ENCODE results near the gene KNDC1.

The KNDC1 gene

DNA sequence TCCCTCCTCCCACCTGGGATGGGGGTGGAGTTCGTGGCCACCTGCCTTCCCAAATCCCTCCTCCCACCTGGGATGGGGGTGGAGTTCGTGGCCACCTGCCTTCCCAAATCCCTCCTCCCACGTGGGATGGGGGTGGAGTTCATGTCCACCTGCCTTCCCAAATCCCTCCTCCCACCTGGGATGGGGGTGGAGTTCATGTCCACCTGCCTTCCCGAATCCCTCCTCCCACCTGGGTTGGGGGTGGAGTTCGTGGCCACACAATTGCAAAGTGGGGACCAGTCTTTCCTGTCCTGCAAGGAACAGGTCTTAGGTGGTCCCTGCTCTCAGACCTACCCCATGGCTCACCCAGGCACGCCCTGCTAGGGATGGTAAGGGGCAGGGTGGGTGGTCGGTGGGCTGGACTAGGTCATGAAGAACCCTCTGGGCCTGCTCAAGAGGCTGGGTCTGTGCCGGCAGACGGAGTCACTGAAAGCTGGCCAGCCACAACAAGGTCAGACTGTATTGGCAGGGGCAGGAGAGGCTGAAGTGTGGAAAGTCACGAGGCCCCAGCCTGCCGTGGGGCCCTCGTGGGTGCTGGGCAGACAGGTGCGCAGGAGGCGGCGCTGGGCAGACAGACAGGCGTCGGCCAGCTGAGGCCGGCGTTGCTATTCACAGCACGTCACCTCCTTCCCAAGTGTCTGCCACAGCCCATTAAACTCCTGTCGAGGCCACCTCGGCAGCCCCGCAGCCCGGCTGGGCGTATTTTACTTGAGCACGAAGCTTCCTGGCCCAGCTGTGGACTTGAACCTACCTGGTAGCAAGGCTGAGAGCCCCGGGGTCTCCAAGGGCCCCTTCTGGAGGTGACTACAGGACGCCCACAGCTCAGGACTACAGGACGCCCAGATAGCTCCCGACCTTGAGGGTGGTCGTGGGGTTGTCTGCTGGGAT lies 4.1 kb downstream of the KNDC1 start:
- no peak overlapping the region for H3K4me3 ChIP-seq (ENCODE audit: low read depth, low read length)
- H3K36me3 ChIP-seq (ENCODE audit: control insufficient read depth, insufficient read depth, low read length), result peaks cover 28% of the 10 kb centered on the region
- no peaks in the 10 kb centered on the region for H3K9me3 ChIP-seq (ENCODE audit: control insufficient read depth, insufficient read depth, low read depth, low read length)
- H3K9ac ChIP-seq (ENCODE audit: low read length), result no peak overlapping the region
- peaks cover 29% of the 10 kb centered on the region for H3K4me1 ChIP-seq (ENCODE audit: control insufficient read depth, insufficient read depth, low read length)
- H3K27me3 ChIP-seq (ENCODE audit: control insufficient read depth, insufficient read depth, low read length), result peaks cover 9% of the 10 kb centered on the region; the same call in 1 of the 2 replicates
- H3K27ac ChIP-seq (ENCODE audit: low read depth, low read length), result no peak overlapping the region

DNA sequence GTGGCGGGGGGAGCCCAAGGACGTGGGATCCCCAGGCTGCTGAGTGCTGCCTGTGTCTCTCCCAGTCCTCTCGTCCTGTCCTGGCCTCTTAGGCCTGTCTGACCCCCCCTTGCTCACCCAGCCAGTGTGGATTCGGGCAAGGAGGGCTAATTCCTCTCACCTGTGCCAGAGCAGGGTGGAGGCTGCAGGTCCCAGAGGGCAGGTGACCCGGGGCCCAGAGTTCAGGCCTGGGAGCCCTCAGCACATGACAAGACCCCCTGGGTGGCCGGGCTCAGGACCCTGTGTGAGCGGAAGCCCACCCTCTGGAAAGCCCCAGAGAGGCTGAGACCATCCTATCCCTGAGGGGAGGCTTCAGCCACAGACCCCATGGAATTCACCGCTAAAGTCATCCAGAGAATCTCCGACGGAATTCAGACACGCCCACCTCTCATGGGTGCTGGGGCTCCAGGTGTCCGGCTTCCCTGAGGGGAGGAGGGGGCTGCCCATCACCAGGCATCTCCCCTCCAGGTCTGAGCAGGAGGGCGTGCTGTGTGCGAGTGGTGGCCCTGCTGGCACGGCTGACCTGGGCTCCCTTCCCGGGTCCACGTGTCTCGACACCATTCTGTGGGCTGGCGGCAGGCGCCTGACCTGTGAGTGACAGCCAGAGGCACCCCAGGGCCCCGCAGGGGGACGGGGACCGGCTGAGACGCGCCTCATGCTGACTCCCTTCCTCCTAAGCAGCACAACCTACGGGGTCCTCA lies 5.0 kb downstream of the KNDC1 start:
- Histone ChIP-seq H3K4me3 (ENCODE audit: low read depth, low read length) (no peak overlapping the region), H3K36me3 (ENCODE audit: control insufficient read depth, insufficient read depth, low read length) (peaks cover 35% of the 10 kb centered on the region), H3K27me3 (ENCODE audit: control insufficient read depth, insufficient read depth, low read length) (peaks cover 9% of the 10 kb centered on the region; the same call in 1 of the 2 replicates), H3K9me3 (ENCODE audit: control insufficient read depth, insufficient read depth, low read depth, low read length) (no peaks in the 10 kb centered on the region), H3K9ac (ENCODE audit: low read length) (no peak overlapping the region), H3K27ac (ENCODE audit: low read depth, low read length) (no peak overlapping the region), H3K4me1 (ENCODE audit: control insufficient read depth, insufficient read depth, low read length) (peaks cover 24% of the 10 kb centered on the region)

DNA sequence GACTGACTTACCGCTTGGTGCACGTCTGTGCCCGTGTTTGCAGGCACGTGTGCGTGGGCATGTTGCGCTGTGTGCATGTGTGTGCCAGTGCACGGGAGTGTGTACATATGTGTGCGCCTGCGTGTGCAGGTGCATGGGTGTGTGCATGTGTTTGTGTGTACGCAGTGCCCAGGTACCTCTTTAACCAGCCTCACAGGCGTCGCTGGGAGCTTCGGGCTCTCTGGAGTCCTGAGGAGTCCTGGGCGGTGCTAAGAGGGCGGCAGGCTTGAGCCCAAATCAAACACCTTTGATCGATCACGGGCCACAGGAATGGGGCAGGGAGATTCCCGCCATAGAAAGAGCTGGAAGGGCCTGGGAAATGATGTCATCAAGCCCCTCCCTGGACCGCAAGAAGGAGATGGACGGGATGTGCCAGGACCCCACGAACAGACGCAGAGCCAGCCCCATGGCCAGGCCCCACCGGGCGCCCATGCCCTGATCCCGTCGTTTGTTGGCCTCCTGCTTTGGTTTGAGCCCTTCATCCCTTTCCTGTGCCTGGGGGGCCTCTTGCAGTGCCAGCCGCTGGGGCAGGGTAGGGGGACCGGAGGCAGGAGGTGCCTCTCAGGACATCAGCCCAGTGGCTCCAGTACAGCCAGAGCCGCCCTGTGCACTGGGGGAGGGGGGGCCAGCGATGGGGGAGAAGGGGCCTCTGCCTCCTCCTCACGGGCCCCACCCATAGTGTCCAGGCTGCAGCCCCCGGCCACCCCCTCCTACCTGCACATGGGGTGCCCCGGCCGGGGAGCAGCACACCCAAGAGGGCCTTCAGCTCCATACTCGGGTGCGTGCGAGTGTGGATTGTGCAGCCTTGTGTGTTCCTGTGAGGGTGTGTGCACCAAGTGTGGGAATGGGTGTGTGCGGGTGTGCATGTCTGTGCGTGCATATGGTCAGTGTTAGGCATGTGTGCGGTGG lies 5.8 kb downstream of the KNDC1 start:
- no peak overlapping the region for H3K9ac ChIP-seq (ENCODE audit: low read length)
- H3K4me3 ChIP-seq (ENCODE audit: low read depth, low read length), result no peak overlapping the region
- H3K27me3 ChIP-seq (ENCODE audit: control insufficient read depth, insufficient read depth, low read length), result peaks cover 6% of the 10 kb centered on the region; the same call in 1 of the 2 replicates
- H3K4me1 ChIP-seq (ENCODE audit: control insufficient read depth, insufficient read depth, low read length), result peaks cover 24% of the 10 kb centered on the region
- H3K27ac ChIP-seq (ENCODE audit: low read depth, low read length), result no peak overlapping the region
- peaks cover 35% of the 10 kb centered on the region for H3K36me3 ChIP-seq (ENCODE audit: control insufficient read depth, insufficient read depth, low read length)
- no peaks in the 10 kb centered on the region for H3K9me3 ChIP-seq (ENCODE audit: control insufficient read depth, insufficient read depth, low read depth, low read length)

DNA sequence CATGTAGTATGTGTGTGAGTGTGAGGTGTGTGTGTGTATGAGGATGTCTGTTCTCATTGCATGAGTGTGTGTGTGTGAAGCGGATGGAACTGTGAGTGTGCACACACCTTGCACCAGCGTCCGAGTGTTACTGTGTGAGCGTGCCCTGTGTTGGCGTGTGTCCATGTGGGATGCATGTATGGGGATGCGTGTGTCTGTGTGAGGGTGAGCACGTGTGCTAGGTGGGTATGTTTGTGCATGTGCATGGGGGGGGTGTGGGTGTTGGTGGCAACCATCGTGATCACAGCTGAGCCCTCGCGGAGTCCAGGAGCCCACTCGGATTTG lies 6.4 kb downstream of the KNDC1 start:
- H3K36me3 ChIP-seq (ENCODE audit: control insufficient read depth, insufficient read depth, low read length), result peaks cover 35% of the 10 kb centered on the region
- no peaks in the 10 kb centered on the region; the same call in 1 of the 2 replicates for H3K27me3 ChIP-seq (ENCODE audit: control insufficient read depth, insufficient read depth, low read length)
- H3K4me3 ChIP-seq (ENCODE audit: low read depth, low read length), result no peak overlapping the region
- H3K9ac ChIP-seq (ENCODE audit: low read length), result no peak overlapping the region
- peaks cover 18% of the 10 kb centered on the region for H3K4me1 ChIP-seq (ENCODE audit: control insufficient read depth, insufficient read depth, low read length)
- no peaks in the 10 kb centered on the region for H3K9me3 ChIP-seq (ENCODE audit: control insufficient read depth, insufficient read depth, low read depth, low read length)
- H3K27ac ChIP-seq (ENCODE audit: low read depth, low read length), result no peak overlapping the region

DNA sequence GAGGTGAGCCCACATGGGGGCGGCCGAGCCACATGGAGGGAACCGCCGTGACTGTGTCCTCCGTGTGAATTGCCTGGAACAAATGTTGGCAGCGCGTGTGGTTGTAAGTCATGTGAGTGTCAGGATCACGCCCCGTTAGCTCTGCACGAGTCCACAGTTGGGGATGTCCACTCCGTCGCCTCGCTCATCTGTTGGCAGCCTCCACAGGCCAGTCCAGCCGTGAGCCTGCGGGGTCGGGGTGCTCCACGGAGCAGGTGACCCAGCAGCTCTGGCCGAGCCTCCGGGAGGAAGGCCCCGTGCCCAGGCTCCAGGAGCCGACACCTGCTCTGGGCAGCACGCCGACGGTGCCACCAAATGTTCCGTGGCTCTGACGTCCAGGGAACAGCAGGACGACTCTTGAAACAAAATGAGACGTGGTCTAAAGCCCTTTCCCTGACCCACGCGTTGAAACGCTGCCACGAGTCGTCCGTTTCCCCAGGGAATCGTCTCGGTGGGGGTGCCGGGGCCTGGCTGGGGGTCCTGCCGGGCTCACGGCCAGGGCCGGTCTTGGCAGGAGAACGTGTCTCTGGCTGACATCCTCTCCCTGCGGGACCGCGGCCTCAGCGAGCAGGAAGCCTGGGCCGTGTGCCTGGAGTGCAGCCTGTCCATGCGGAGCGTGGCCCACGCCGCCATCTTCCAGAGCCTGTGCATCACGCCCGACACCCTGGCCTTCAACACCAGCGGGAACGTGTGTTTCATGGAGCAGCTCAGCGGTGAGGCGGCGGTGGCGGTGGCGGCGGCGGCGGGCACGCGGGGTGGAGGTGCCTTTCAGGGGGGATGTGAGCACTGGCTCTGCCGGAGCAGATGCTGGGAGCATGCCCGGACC lies 7.0 kb downstream of the KNDC1 start:
- no peaks in the 10 kb centered on the region for H3K9me3 ChIP-seq (ENCODE audit: control insufficient read depth, insufficient read depth, low read depth, low read length)
- no peak overlapping the region for H3K4me3 ChIP-seq (ENCODE audit: low read depth, low read length)
- H3K9ac ChIP-seq (ENCODE audit: low read length), result no peak overlapping the region
- peaks cover 12% of the 10 kb centered on the region for H3K4me1 ChIP-seq (ENCODE audit: control insufficient read depth, insufficient read depth, low read length)
- no peak overlapping the region for H3K27ac ChIP-seq (ENCODE audit: low read depth, low read length)
- peaks cover 35% of the 10 kb centered on the region for H3K36me3 ChIP-seq (ENCODE audit: control insufficient read depth, insufficient read depth, low read length)
- no peaks in the 10 kb centered on the region; the same call in 1 of the 2 replicates for H3K27me3 ChIP-seq (ENCODE audit: control insufficient read depth, insufficient read depth, low read length)

DNA sequence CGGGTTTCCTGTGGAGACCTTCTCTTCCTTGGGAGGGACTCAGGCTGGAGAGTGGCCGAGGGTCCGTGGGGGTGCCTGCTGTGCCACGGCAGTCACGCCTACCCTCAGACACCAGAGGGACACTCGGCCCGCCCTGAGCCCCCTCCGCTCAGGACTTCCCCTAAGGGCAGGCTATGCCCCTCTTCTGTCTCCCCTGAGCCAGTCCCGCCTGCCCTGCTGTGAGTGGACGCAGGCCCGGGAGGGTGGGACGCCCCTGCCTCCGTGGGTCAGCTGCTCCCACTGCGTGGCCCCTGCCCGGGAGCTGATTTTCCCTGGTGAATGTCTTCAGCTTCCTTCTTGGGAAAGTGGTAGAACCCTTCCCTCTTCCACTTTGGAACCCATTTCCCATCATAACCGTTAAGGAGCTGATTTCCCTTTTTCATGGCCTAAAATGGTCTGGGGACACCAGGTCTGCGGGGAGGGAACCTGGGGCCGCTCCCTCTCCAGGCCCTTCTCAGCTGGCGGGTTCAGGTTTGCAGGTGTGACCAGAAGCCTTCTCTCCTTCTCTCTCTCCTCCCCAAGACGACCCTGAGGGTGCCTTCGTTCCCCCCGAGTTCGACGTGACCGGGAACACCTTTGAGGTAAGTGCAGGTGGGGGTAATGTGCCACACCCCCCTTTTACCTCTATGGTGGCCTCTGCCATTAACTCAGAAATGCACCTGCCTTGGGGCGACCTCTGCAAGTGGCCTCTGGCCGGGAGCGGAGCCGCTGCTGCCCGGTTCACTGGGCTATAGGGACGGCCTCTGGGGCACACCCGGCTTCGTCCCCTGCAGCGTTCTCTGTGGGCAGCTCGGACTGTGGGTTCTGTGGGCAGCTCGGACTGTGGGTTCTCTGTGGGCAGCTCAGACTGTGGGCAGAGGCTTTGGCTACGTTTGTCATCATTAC lies 7.9 kb downstream of the KNDC1 start:
- H3K9ac ChIP-seq (ENCODE audit: low read length), result no peak overlapping the region
- H3K4me3 ChIP-seq (ENCODE audit: low read depth, low read length), result no peak overlapping the region
- H3K9me3 ChIP-seq (ENCODE audit: control insufficient read depth, insufficient read depth, low read depth, low read length), result no peaks in the 10 kb centered on the region
- no peak overlapping the region for H3K27ac ChIP-seq (ENCODE audit: low read depth, low read length)
- H3K27me3 ChIP-seq (ENCODE audit: control insufficient read depth, insufficient read depth, low read length), result no peaks in the 10 kb centered on the region
- H3K36me3 ChIP-seq (ENCODE audit: control insufficient read depth, insufficient read depth, low read length), result peaks cover 27% of the 10 kb centered on the region
- H3K4me1 ChIP-seq (ENCODE audit: control insufficient read depth, insufficient read depth, low read length), result peaks cover 10% of the 10 kb centered on the region

DNA sequence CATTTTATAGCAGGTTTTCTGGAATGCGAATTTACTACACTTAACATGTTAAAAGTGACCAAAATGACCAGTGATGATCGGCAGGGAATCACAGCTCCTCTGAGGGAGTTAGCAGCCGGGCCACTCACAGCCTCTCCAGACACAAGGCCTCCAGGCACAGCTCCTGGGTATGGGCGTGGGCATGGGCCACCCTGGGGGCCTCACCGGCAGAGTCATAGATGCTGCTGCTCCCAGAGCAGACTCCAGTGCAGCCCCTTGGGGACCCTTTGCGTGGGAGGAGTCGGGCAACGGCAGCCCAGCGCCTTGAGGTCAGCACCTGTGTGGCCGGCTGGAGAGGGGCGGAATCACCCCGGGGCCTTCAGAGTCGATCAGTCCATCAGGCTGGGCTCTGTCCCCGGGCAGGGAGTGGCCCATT lies 8.6 kb downstream of the KNDC1 start:
- no peak overlapping the region for H3K27ac ChIP-seq (ENCODE audit: low read depth, low read length)
- no peak overlapping the region for H3K4me3 ChIP-seq (ENCODE audit: low read depth, low read length)
- H3K27me3 ChIP-seq (ENCODE audit: control insufficient read depth, insufficient read depth, low read length), result no peaks in the 10 kb centered on the region
- no peaks in the 10 kb centered on the region for H3K9me3 ChIP-seq (ENCODE audit: control insufficient read depth, insufficient read depth, low read depth, low read length)
- peaks cover 27% of the 10 kb centered on the region for H3K36me3 ChIP-seq (ENCODE audit: control insufficient read depth, insufficient read depth, low read length)
- H3K9ac ChIP-seq (ENCODE audit: low read length), result no peak overlapping the region
- peaks cover 10% of the 10 kb centered on the region for H3K4me1 ChIP-seq (ENCODE audit: control insufficient read depth, insufficient read depth, low read length)

DNA sequence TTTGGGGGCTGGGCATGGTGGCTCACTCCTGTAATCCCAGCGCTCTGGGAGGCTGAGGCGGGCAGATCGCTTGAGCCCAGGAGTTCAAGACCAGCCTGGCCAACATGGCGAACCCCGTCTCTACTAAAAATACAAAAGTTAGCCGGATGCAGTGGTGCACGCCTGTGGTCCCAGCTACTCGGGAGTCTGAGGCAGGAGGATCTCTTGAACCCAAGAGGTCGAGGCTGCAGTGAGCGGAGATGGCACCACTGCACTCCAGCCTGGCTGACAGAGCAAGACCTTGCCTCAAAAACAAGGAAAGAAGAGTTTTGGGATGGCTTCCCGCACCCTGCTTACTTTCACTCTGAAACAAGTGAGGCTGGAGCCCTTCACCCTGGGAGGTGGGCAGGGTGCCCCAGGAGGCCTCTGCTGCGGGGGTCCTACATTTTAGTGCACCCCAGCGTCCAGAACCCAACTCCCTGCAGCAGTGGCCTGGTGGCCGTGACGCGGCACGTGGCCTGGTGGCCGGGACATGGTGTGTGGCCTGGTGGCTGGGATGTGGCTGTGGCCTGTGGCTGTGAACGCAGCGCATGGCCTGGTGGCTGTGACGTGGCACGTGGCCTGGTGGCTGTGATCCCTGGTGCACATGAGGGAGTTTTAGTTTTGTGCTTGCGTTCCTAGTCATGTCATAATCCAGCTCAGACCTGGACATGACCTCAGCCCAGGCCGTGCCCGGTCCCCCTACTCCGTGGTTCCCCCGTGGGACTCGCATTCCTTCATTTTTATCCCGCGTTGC lies 9.3 kb downstream of the KNDC1 start:
- H3K27me3 ChIP-seq (ENCODE audit: control insufficient read depth, insufficient read depth, low read length), result no peaks in the 10 kb centered on the region
- H3K4me3 ChIP-seq (ENCODE audit: low read depth, low read length), result no peak overlapping the region
- H3K27ac ChIP-seq (ENCODE audit: low read depth, low read length), result no peak overlapping the region
- no peaks in the 10 kb centered on the region for H3K9me3 ChIP-seq (ENCODE audit: control insufficient read depth, insufficient read depth, low read depth, low read length)
- peaks cover 27% of the 10 kb centered on the region for H3K36me3 ChIP-seq (ENCODE audit: control insufficient read depth, insufficient read depth, low read length)
- no peak overlapping the region for H3K9ac ChIP-seq (ENCODE audit: low read length)
- peaks cover 6% of the 10 kb centered on the region for H3K4me1 ChIP-seq (ENCODE audit: control insufficient read depth, insufficient read depth, low read length)

DNA sequence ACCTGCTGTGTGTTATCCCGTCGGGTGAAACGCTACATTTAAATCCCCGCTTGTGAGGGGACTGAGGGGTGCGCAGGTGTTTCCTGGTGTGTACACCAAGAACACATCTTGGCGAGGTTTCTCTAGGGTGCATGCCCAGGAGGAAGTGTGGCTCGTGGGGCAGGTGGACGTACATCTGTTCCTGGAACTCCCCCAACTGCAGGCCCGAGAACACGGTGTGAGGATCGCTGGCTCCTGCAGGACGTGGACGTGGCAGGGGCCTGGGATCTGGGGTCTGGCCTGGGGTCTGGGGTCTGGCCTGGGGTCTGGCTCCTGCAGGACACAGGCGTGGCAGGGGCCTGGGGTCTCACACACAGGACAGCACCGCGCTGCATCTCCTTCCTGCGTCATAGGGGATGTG lies 10.1 kb downstream of the KNDC1 start:
- H3K9ac ChIP-seq (ENCODE audit: low read length), result no peak overlapping the region
- H3K27ac ChIP-seq (ENCODE audit: low read depth, low read length), result no peak overlapping the region
- peaks cover 3% of the 10 kb centered on the region; the same call in 1 of the 2 replicates for H3K9me3 ChIP-seq (ENCODE audit: control insufficient read depth, insufficient read depth, low read depth, low read length)
- H3K4me3 ChIP-seq (ENCODE audit: low read depth, low read length), result no peak overlapping the region
- H3K36me3 ChIP-seq (ENCODE audit: control insufficient read depth, insufficient read depth, low read length), result peaks cover 27% of the 10 kb centered on the region
- H3K4me1 ChIP-seq (ENCODE audit: control insufficient read depth, insufficient read depth, low read length), result no peaks in the 10 kb centered on the region
- H3K27me3 ChIP-seq (ENCODE audit: control insufficient read depth, insufficient read depth, low read length), result no peaks in the 10 kb centered on the region

Data from HUES6 (cell line).